OCI-LY1 (cell line): ENCODE data around the gene SVOP.

Experiments used
- EZH2 ChIP-seq: fragments of 200-600 bp; sonication (generic), shearing (Covaris generic); IDR thresholded peaks from 2 replicates; pipeline ENCODE4 v1.8.0; 2017; ENCODE audit warnings: borderline replicate concordance, mixed run types, mild to moderate bottlenecking, antibody characterized with exemption, low read length, moderate library complexity, mixed read lengths
- TF ChIP-seq, protein P1 (sequence below): fragments of 200-600 bp; sonication (generic), shearing (Covaris generic); IDR thresholded peaks from 2 replicates; pipeline ENCODE4 v1.5.1; 2017; ENCODE audit warnings: mild to moderate bottlenecking, antibody characterized with exemption, low read length, moderate library complexity, mixed read lengths

DNA sequence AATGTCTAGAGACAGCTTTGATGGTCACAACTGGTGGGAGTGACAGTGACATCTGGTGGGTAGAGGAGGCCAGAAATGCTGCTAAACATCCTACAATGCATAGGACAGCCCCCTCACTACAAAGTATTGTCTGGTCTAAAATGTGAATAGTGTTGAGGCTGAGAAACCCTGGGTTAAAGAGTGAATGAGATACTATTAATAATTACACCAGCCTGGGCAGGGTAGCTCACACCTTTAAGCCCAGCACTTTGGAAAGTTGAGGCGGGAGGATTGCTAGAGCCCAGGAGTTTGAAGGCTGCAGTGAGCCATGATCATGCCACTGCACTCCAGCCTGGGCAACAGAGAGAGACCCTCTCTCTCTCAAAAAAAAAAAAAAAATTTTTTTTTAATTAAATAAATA lies 11.1 kb downstream of the SVOP start:
- TF ChIP-seq, protein P1, sequence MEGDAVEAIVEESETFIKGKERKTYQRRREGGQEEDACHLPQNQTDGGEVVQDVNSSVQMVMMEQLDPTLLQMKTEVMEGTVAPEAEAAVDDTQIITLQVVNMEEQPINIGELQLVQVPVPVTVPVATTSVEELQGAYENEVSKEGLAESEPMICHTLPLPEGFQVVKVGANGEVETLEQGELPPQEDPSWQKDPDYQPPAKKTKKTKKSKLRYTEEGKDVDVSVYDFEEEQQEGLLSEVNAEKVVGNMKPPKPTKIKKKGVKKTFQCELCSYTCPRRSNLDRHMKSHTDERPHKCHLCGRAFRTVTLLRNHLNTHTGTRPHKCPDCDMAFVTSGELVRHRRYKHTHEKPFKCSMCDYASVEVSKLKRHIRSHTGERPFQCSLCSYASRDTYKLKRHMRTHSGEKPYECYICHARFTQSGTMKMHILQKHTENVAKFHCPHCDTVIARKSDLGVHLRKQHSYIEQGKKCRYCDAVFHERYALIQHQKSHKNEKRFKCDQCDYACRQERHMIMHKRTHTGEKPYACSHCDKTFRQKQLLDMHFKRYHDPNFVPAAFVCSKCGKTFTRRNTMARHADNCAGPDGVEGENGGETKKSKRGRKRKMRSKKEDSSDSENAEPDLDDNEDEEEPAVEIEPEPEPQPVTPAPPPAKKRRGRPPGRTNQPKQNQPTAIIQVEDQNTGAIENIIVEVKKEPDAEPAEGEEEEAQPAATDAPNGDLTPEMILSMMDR: no peak
- no peak for TF ChIP-seq EZH2
